ENCODE results near the gene RAD51B.
A peak's percentile ranks its signal among the peaks of the same experiment; 100 is the strongest.
"Not testable (repeated sequence)": the region's sequence is repeated elsewhere in the genome, so short reads cannot be mapped to it uniquely, and the experiment has no call there.

RAD51B gene

GRCh38 chr14:68651652-68652432 lies 832.3 kb downstream of the RAD51B start:
- no peak for DNase-seq (ENCODE audit: extremely low spot score, insufficient read length, low read depth)
- no peak for FAIRE-seq

- DNase-seq (ENCODE audit: extremely low spot score, insufficient read length, low read depth) (no peak), FAIRE-seq (no peak)
Observed at GRCh38 chr14:68652433-68652690, 832.8 kb downstream of the RAD51B start.

GRCh38 chr14:68653108-68653507 lies 833.5 kb downstream of the RAD51B start:
- DNase-seq (ENCODE audit: extremely low spot score, insufficient read length, low read depth) (no peak), FAIRE-seq (no peak)

- FAIRE-seq, result no peak
- DNase-seq (ENCODE audit: extremely low spot score, insufficient read length, low read depth), result no peak
Observed at GRCh38 chr14:68653804-68654203, 834.2 kb downstream of the RAD51B start.

- DNase-seq (ENCODE audit: extremely low spot score, insufficient read length, low read depth) (no peak), FAIRE-seq (no peak)
Observed at GRCh38 chr14:68654471-68654941, 834.9 kb downstream of the RAD51B start.

DNA sequence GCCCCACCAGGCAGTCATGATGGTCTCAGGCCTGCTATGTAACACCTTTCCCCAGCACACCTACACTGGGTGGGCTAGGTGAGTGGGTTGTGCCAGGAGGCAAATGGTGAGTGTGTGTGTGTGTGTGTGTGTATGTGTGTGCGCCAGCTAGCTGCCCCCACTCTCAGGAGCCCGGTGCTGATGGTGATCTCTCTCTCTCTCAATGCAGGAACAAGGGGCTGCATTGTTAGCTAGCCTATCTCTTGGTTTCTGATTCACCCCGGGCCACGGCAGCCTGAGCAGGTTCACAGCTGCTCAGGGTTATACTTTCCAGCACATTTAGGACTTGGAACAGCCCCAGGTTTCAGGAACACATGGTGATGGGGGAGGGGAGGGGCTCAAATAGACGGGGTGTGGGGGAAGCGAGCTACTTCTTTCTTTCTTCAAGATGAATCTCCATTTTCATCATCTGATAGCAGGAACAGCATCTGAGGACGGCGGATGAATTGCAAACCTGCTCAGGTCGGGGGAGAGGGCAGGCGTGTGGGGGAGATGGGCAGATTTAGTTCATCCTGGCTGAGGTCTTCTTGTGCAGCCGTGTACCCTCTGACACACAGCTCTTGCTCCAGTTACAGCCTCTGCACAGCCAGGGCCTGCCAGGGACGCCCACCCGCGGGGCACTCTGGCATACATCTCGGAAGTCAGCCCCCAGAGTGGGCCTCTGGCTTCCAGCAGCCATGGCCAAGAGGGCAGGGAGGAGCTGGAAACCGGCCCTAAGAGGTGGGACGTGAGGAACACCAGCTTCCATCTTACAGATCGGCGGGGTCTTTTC lies 835.6 kb downstream of the RAD51B start:
- DNase-seq (ENCODE audit: extremely low spot score, insufficient read length, low read depth) (no peak), FAIRE-seq (no peak)

DNA sequence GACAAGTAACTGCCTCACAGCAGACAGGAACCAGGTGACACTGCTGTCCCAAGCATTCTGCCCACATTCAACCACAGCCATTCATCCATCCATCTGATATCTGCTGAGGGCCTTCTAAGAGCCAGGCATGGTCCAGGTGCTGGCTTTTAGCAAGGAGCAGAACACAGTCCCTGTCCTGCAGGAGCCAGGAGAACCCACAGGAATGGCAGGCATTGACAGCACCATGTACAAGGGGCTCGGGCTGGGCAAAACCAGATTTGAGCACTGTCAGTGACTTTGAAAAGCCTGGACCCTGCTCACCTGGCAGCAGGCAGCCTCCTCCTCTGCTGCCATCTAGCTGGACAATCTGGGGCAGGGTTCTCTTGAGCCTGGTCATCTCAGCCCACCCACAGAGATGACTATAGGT lies 836.3 kb downstream of the RAD51B start:
- no peak for DNase-seq (ENCODE audit: extremely low spot score, insufficient read length, low read depth)
- FAIRE-seq, result no peak

GRCh38 chr14:68656452-68656851 lies 836.9 kb downstream of the RAD51B start:
- FAIRE-seq (no peak), DNase-seq (ENCODE audit: extremely low spot score, insufficient read length, low read depth) (no peak)

GRCh38 chr14:68657300-68658028 lies 837.9 kb downstream of the RAD51B start:
- FAIRE-seq, result no peak
- no peak for DNase-seq (ENCODE audit: extremely low spot score, insufficient read length, low read depth)

DNA sequence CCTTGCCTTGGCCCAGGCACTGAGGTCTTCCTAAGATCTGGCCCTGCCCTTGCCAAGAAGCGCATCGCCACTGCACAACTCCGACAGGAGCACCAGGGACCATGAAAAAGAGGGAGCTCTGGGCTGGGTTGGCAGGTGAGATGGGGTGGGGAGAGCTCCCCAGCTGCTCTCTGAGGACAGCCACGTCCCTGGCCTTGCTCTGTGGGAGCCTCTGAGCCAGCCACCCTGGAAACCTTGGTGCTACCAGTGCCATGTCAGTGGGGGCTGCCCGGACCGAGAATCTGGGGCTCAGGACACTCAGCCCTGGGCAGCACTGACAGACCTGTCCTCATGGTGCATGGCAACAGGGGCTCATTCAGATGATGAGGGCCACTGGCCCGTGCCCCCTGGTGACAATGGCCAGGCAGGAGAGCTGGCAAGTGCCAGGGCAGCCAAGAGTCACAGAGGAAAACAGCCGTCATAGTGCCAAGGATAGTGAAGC lies 838.5 kb downstream of the RAD51B start:
- FAIRE-seq (no peak), DNase-seq (ENCODE audit: extremely low spot score, insufficient read length, low read depth) (no peak)

DNA sequence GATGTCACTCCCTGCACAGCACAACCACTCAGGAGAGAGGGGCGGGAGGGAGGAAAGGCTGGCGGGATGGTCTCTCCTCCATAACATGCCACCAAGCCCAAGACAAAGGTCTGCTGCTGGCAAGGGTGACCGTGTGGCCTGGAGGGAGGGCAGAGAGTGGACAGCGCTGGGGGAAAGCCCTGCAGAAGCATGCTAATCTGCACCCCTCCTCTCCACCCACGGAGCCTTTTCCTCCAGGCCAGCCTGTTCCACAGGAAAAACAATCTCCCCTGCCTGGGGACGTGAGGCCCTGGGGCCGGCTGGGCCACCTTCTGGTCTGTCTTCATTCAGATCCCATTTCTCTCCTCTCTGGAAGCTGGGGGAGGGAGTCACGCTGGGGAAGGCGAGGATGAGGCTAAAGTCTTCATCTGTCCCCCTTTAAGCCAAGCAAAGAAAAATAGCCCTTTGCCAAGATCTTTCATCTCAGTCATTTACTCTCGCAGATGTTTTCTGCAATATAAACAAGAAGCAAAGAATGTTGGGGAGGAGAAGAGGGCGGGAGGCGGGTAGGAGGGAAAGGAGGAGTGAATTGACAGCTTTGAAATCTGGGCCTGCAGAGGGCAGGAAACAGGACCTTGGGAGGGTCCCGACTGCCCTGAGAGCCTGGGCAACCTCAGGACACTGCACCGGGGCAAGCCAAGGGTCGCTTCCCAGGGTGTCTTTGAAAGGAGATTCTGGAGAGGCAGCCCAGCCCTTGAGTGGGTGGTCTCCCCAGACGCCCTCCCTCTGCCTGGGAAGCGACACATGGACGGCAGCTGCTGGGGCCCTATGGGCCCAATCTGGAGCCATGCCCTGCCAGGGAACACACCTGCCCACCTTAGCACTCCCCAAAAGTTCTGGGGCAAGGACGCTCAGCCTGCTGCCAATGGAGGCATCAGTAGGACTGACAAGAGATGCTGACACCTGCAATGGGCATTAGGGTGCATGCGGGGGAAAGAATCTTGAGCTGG lies 839.7 kb downstream of the RAD51B start:
- FAIRE-seq (no peak), DNase-seq (ENCODE audit: extremely low spot score, insufficient read length, low read depth) (no peak)

- FAIRE-seq, result no peak
Observed at GRCh38 chr14:68660495-68660894, 840.9 kb downstream of the RAD51B start.

GRCh38 chr14:68661226-68662225 lies 841.9 kb downstream of the RAD51B start:
- DNase-seq (ENCODE audit: extremely low spot score, insufficient read length, low read depth) (no peak), FAIRE-seq (no peak)

More at GRCh38 chr14:68660495-68660894, 840.9 kb downstream of the RAD51B start:
- DNase-seq (ENCODE audit: extremely low spot score, insufficient read length, low read depth), result no peak

GRCh38 chr14:68662392-68662791 lies 842.8 kb downstream of the RAD51B start:
- FAIRE-seq (no peak), DNase-seq (ENCODE audit: extremely low spot score, insufficient read length, low read depth) (no peak)

- not testable (repeated sequence) for FAIRE-seq; DNase-seq (ENCODE audit: extremely low spot score, insufficient read length, low read depth)
Observed at GRCh38 chr14:68662826-68663225, 843.2 kb downstream of the RAD51B start.

GRCh38 chr14:68663385-68664076 lies 844.0 kb downstream of the RAD51B start:
- peak; percentile 40 for DNase-seq (ENCODE audit: extremely low spot score, insufficient read length, low read depth)
- FAIRE-seq, result peak; percentile 90

- DNase-seq (ENCODE audit: extremely low spot score, insufficient read length, low read depth) (peak; percentile 29), FAIRE-seq (peak; percentile 74)
Observed at GRCh38 chr14:68664225-68664681, 844.7 kb downstream of the RAD51B start.

GRCh38 chr14:68665131-68665530 lies 845.6 kb downstream of the RAD51B start:
- FAIRE-seq (no peak), DNase-seq (ENCODE audit: extremely low spot score, insufficient read length, low read depth) (no peak)

Measured in GM18507 (cell line).